ENCODE measurements around the gene STARD13. TPM values are rescaled to one million over a fixed set of nuclear protein-coding genes. Genes with fewer than 3 reads are reported as not detected.

The STARD13 gene
- total RNA-seq, 1 experiment from 2014 or later: 9.1 TPM

- H3K4me3 Mint-ChIP-seq (ENCODE audit: unreplicated experiment): no peak overlapping the region
- H3K27me3 Mint-ChIP-seq (ENCODE audit: insufficient read depth, unreplicated experiment): no peaks in the 10 kb centered on the region
- BruUV-seq (replicated peaks): no TSS peak
- peaks cover 7% of the 10 kb centered on the region for H3K36me3 Mint-ChIP-seq (ENCODE audit: insufficient read depth, unreplicated experiment)
- no peak for DNase-seq
- Histone ChIP-seq H3K9me3 (peaks cover 11% of the 10 kb centered on the region), H3K4me3 (ENCODE audit: low read depth, low read length) (no peak overlapping the region), H3K4me1 (peaks cover 12% of the 10 kb centered on the region), H3K27me3 (replicated peaks; ENCODE audit: control insufficient read depth, insufficient read depth, low read length) (no peaks in the 10 kb centered on the region), H3K36me3 (ENCODE audit: control insufficient read depth, insufficient read depth, low read length) (no peaks in the 10 kb centered on the region)
- TF ChIP-seq CTCF (IDR thresholded peaks at IDR 0.05; ENCODE audit: insufficient read depth in 1 of 2, low read depth in 1 of 2, low read length in 1 of 2, severe bottlenecking in 1 of 2, unreplicated experiment in 1 of 2): no peak
- peaks cover 7% of the 10 kb centered on the region for H3K4me1 Mint-ChIP-seq (ENCODE audit: low read depth, unreplicated experiment)
- peaks cover 16% of the 10 kb centered on the region for H3K9me3 Mint-ChIP-seq (ENCODE audit: unreplicated experiment)
- H3K27ac Mint-ChIP-seq (ENCODE audit: unreplicated experiment): no peak overlapping the region
- POLR2A ChIA-PET: no interaction called here
- intact Hi-C loops (cut with micrococcal nuclease; ENCODE audit: unreplicated experiment): no loop called here
- CTCF ChIA-PET: no interaction called here
Measured at GRCh38 chr13:33158271-33158670, 127.3 kb downstream of the STARD13 start.

GRCh38 chr13:33154911-33155310, 130.6 kb downstream of the STARD13 start:
- DNase-seq: no peak
- ChIA-PET POLR2A (interaction anchor here (1.0 kb wide), 1 partner anchor 63 kb away, joined by 3 read pairs; no protein-coding TSS in a partner anchor), CTCF (interaction anchor here (1.0 kb wide), 1 partner anchor 63 kb away, joined by 3 read pairs; no protein-coding TSS in a partner anchor)
- peaks cover 14% of the 10 kb centered on the region for H3K9me3 Mint-ChIP-seq (ENCODE audit: unreplicated experiment)
- no peak overlapping the region for H3K4me3 ChIP-seq (ENCODE audit: low read depth, low read length)
- H3K4me1 Mint-ChIP-seq (ENCODE audit: low read depth, unreplicated experiment): peaks cover 31% of the 10 kb centered on the region
- H3K27me3 ChIP-seq (replicated peaks; ENCODE audit: control insufficient read depth, insufficient read depth, low read length): no peaks in the 10 kb centered on the region
- no peaks in the 10 kb centered on the region for H3K27me3 Mint-ChIP-seq (ENCODE audit: insufficient read depth, unreplicated experiment)
- intact Hi-C loops (cut with micrococcal nuclease; ENCODE audit: unreplicated experiment): no loop called here
- no peak overlapping the region for H3K4me3 Mint-ChIP-seq (ENCODE audit: unreplicated experiment)
- peaks cover 28% of the 10 kb centered on the region for H3K4me1 ChIP-seq
- H3K27ac Mint-ChIP-seq (ENCODE audit: unreplicated experiment): no peak overlapping the region
- H3K36me3 ChIP-seq (ENCODE audit: control insufficient read depth, insufficient read depth, low read length): no peaks in the 10 kb centered on the region
- no TSS peak for BruUV-seq (replicated peaks)
- TF ChIP-seq CTCF (IDR thresholded peaks at IDR 0.05; ENCODE audit: insufficient read depth in 1 of 2, low read depth in 1 of 2, low read length in 1 of 2, severe bottlenecking in 1 of 2, unreplicated experiment in 1 of 2): no peak
- peaks cover 4% of the 10 kb centered on the region; the same call in 1 of the 2 replicates for H3K9me3 ChIP-seq
- H3K36me3 Mint-ChIP-seq (ENCODE audit: insufficient read depth, unreplicated experiment): peaks cover 6% of the 10 kb centered on the region

- no peaks in the 10 kb centered on the region for H3K27me3 Mint-ChIP-seq (ENCODE audit: insufficient read depth, unreplicated experiment)
- no peak overlapping the region for H3K4me3 ChIP-seq (ENCODE audit: low read depth, low read length)
- intact Hi-C loops (cut with micrococcal nuclease; ENCODE audit: unreplicated experiment): loop anchor here (2.0 kb wide), 1 partner anchor 27 kb away; no protein-coding TSS in a partner anchor
- no peaks in the 10 kb centered on the region for H3K36me3 ChIP-seq (ENCODE audit: control insufficient read depth, insufficient read depth, low read length)
- peaks cover 28% of the 10 kb centered on the region for H3K4me1 ChIP-seq
- peaks cover 6% of the 10 kb centered on the region for H3K36me3 Mint-ChIP-seq (ENCODE audit: insufficient read depth, unreplicated experiment)
- peak overlapping the region; percentile 43 for H3K27ac Mint-ChIP-seq (ENCODE audit: unreplicated experiment)
- peaks cover 4% of the 10 kb centered on the region; the same call in 1 of the 2 replicates for H3K9me3 ChIP-seq
- DNase-seq: peak; percentile 11 to 75
- CTCF ChIA-PET: no interaction called here
- no peak overlapping the region for H3K4me3 Mint-ChIP-seq (ENCODE audit: unreplicated experiment)
- no TSS peak for BruUV-seq (replicated peaks)
- H3K27me3 ChIP-seq (replicated peaks; ENCODE audit: control insufficient read depth, insufficient read depth, low read length): no peaks in the 10 kb centered on the region
- TF ChIP-seq CTCF (IDR thresholded peaks at IDR 0.05; ENCODE audit: insufficient read depth in 1 of 2, low read depth in 1 of 2, low read length in 1 of 2, severe bottlenecking in 1 of 2, unreplicated experiment in 1 of 2): no peak
- peaks cover 14% of the 10 kb centered on the region for H3K9me3 Mint-ChIP-seq (ENCODE audit: unreplicated experiment)
- peaks cover 31% of the 10 kb centered on the region for H3K4me1 Mint-ChIP-seq (ENCODE audit: low read depth, unreplicated experiment)
- POLR2A ChIA-PET: no interaction called here
Measured at GRCh38 chr13:33153421-33154404, 131.8 kb downstream of the STARD13 start.

Measured in Caco-2 (cell line).